ENCODE measurements around the gene ERI3.

Gene ERI3

GRCh38 chr1:44281962-44282703 is 72.9 kb downstream of the ERI3 start:
- no peak for DNase-seq

- DNase-seq, result no peak
These were observed 78.2 kb downstream of the ERI3 start for GRCh38 chr1:44276901-44277300.

DNA sequence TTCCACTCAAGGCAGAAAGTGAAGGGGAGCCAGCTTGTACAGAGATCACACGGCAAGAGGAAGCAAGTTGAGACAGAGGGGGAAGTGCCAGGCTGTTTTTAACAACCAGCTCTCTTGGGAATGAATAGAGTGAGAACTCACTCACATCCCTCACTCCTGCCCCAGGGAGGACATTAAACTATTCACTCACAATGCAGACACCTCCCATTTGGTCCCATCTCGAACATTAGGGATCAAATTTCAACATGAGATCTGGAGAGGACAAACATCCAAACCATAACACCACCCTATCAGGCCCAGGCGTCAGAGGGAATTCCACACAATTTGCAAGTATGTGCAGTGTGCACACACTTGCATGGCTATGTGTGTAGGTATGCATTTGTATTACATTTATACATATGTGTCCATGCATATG is 79.1 kb downstream of the ERI3 start:
- DNase-seq, result no peak

DNA sequence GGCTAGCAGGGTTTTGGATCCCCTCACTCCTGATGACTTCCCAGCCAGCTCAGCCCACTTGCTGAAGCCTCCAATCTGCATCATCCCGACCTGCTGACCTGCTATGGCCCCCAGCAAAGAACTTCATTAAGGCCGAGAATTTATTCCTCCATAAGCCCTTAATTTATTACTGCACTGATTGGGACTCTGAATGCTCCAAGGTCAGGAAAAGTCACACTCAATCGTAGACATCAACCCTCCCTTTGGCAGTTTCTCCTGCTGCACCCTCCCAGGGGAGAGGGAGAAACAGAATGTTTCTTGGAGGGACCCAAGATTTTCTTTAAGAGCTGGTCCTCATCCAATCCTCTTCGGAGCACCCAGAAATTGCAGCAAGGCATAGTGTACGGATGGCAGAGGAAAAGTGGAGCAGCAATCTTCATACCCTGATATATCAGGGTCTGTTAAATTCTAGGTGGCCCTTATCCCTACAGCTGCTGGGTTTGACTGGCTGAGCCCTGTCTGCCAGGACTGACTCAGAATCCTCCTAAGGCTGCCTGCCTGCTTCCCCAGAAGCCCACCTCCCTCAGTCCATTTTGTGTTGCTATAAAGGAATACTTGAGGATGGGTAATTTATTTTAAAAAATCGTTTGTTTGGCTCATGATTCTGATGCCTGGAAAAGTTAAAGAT is 79.6 kb downstream of the ERI3 start:
- no peak for DNase-seq

GRCh38 chr1:44273560-44274350 is 81.3 kb downstream of the ERI3 start:
- no peak for DNase-seq

- no peak for DNase-seq
These were observed 82.1 kb downstream of the ERI3 start for GRCh38 chr1:44272992-44273391.

DNA sequence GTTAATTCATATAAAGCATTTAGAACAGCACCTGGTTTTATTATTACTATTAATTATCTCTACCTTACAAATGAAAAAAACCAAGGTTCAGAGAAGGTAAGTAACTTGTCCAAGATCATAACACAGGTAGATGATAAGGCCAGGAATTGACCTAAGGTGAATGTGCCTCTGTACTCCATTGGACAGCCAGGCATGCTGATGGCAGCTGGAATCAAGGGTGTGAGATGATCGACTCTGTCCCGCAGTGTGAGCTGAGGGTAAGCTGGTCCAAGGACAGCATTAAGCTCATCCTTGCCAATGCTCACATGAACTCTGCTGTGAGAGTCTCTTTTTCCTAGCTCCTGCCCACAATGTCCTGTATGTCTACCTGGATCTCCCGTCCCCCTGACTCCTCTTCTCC is 83.4 kb downstream of the ERI3 start:
- no peak for DNase-seq

- DNase-seq, result no peak
These were observed 84.1 kb downstream of the ERI3 start for GRCh38 chr1:44270686-44271628.

GRCh38 chr1:44268054-44268453 is 87.0 kb downstream of the ERI3 start:
- DNase-seq, result no peak

- no peak for DNase-seq
These were observed 87.6 kb downstream of the ERI3 start for GRCh38 chr1:44267438-44267837.

DNA sequence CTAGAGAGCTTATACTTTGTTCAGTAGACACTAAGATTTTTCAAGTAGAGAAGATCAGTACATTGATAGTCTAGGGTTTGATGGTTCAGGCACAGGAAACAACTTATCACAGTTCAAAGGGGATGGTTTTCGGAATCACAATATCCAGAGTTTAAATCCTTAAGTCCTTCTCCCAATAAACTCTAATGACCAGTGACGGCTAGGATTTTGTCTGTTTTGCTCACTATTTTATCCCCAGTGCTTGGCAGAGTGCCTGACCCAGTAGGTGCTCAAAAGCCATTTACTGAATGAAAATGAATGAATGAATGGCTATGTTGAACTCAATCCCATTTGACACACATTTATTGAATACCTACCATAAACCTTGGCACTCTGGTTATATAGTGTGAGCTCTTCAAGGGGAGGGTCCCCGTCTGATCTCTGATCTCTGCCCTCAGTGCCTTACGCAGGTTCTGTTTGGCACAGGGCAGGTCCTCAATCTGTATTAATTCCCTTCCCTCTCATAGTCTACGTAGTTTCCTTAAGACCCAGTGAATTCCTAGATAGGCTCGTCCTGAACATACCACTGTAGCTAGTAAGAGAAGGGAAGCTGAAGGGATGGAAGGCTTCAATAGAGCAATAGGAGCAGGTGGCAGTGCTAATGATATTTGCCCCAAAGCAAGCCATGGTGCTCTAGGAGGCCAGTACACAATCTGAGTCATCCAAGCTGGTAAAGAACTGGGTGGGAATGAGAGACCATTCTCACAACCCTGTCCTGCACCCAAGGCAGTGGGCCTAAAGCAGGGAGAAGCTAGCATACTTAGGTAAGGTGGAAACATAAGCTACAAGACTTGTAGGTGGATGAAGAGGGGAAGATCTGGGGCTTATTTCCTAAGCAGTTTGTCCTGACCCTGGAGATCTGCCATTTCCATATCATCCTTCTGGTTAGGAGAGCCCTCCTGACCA is 88.4 kb downstream of the ERI3 start:
- DNase-seq, result no peak

DNA sequence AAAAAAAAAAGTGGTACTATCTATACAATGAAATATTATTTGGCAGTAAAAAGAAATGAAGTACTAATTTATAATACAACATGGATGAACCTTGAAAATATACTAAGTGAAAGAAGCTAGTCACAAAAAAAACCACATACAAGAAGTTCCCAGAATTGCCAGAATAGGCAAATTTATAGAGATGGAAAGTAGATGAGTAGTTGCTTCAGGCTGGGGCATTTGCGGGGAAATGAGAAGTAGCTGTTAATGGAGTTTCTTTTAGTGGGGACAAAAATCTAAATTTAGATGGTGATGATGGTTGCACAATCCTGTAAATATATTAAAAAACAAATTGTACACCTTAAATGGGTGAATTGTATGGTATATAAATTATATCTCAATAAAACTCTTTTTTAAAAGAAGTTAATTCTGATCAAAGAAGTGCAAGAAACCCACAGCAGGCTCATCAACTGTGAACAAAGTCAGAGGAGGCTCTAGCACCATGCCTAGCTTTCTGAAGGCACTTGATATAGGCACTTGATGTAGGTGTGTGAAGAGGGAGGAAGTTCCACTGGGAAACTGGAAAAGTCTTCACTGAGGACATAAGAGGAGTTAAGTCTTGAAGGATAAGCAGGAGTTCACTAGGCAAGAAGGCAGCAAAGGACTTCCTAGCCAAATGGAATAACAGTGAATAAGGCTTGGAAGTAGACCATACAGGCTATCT is 89.2 kb downstream of the ERI3 start:
- DNase-seq, result no peak

DNA sequence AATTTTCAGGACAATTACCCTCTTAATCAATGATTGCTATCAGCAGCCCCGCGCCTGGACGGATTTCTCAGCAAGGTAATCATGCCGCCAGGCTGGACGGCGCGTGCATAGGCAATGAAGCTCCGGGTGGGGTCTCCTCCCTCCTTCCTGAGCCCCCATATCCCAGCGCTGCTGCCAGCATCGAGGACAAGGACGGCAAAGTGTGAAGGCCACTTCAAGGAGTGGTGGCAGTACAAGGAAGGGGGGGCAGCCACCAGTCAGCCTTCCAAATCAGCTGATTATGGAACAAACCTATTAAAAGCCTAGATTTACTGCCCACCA is 90.6 kb downstream of the ERI3 start:
- no peak for DNase-seq

DNA sequence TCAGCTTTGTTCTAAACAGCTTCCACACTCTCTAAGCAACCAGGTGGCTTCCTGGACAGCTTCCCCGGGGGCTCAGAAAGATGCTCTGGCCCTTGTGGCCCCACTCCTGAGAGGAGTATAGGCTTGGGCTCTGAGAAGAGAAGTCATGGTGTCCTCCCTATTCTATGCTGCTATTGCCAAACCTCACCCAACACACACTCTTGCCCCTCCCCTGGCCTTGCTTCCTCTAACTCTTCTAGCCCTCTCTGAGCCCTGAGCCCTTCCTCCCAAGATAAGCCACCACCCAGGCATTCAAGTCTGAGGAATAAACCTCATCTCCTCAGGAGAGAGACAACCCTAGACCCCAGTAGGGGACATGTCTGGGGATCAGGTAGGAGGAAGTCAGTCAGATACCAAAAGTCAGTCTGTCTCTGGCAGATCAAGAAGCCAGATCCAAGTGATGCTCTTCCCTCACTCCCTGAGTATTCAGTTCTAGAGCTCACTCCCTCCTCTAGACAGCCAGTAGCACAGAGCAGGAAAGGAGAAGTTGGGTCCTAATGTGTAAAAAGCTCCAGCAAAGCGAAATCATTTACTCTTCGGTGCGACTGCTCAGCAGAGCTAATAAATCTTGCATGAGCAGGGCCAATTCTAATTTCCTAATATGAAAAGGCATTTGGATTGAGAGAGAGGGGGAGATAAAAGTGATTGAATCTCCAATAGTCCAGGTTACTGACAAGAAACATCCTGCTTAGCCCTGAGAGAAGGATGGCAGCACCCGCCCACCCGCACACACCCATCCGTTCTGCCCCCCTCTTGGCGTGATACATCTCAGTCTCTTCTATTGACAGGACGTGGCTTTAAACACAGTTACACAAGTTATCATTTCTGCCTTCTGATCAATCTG is 91.2 kb downstream of the ERI3 start:
- no peak for DNase-seq

DNA sequence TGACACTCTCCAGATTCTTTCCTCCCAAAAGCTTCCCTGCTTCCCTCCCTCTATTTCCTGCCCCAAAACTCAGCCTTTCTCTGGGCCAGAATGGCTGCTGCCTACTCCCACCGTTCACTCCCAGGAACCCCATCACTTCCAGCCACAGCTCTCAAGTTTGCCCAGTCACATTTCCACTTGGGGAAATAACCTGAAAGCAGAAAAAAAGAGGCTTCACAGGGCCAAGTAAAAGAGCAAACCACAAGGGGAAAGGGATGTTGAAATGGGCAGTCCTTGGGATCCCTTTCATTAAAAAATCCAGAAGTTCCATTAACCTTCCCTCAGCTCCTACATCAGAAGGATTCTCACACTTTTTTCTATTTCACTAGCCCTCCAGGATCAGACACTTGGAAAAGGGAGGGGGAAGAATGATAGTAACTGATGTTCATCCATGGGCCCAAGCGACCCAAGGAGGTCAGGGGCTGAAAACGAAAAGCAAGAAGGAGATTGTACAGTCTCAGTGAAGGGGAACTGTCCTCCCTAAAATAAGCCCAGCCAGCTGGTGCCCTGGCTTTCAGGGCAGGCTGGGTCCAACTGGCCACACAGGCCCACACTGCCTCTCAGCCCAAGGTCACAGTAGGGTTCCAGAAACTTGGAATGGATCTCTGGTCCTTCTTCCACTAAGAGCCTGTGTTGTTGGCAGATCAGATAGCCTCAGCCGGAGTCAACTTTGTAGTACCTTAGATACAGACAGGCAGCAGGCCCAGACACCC is 92.1 kb downstream of the ERI3 start:
- DNase-seq, result no peak

- no peak for DNase-seq
These were observed 92.6 kb downstream of the ERI3 start for GRCh38 chr1:44262414-44262813.

GRCh38 chr1:44261962-44262361 is 93.1 kb downstream of the ERI3 start:
- no peak for DNase-seq

DNA sequence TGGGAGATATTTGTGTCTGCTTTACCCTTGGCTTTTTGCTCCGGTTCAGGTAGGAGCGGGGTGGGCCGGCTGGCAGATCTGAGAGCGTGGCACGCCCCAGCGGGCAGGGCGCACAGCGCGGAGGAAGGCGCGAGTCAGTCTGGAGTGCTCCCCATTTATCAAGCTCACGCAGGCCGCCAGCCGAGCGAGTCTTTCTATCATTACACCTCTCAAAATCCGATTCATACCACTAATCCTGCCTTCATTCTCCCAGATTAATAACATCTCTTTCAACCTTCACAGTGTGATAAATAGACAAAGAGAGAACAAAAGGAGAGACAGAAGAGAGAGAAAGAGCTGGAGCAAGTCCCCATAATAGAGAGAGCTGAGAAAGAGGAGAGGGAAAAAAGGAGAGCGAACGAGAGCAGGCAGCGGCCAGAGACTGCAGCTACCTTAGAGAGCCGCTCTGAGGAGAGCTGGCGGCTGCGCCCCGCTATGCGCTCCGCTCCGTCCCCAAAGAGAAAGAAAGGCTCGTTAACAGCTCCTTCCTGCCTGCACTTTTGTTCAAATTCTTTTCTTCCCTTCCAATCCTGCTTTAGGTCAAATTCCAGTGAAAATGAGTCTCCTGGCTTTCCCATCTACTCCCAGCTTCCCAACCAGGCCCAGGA is 93.8 kb downstream of the ERI3 start:
- DNase-seq, result no peak

GRCh38 chr1:44260792-44261170 is 94.3 kb downstream of the ERI3 start:
- DNase-seq, result no peak
